GM23338 (cell line): Measurements from ENCODE around the gene INTS6. TPM values are rescaled to one million over a fixed set of nuclear protein-coding genes. Genes with fewer than 3 reads are reported as not detected.

Experiments used
- ATAC-seq: fragments of 200-7000 bp; cut with Tn5 transposase; 3 replicates; pipeline ENCODE4 v1.9.1; 2020
- DNase-seq: peaks from one replicate; pipeline ENCODE4 v3.0.0-alpha.2; 2015; ENCODE audit warnings: low spot score
- H2AFZ ChIP-seq: fragments of 200-600 bp; sonication (generic); 2 replicates; pipeline ENCODE4 v1.8.0; 2016; ENCODE audit warnings: antibody characterized with exemption, mild to moderate bottlenecking, moderate library complexity
- H3F3A ChIP-seq: fragments of 200-600 bp; sonication (generic); replicated peaks from 2 replicates; pipeline ENCODE4 v1.8.0; 2017; ENCODE audit warnings: antibody characterized with exemption, mixed run types, low read depth
- H3K27ac ChIP-seq: fragments of 200-600 bp; sonication (generic); 2 replicates; pipeline ENCODE4 v1.6.1; 2016; ENCODE audit warnings: low read depth
- H3K27me3 ChIP-seq: fragments of 200-600 bp; sonication (generic); 2 replicates; pipeline ENCODE4 v1.8.0; 2016; ENCODE audit warnings: mild to moderate bottlenecking, mixed run types, moderate library complexity; ENCODE audit not compliant: insufficient read depth
- H3K36me3 ChIP-seq: fragments of 200-600 bp; sonication (generic); 2 replicates; pipeline ENCODE4 v1.8.0; 2016; ENCODE audit warnings: mild to moderate bottlenecking; ENCODE audit not compliant: insufficient read depth
- H3K4me1 ChIP-seq: fragments of 200-600 bp; sonication (generic); 2 replicates; pipeline ENCODE4 v1.8.0; 2016; ENCODE audit warnings: mild to moderate bottlenecking, moderate library complexity; ENCODE audit not compliant: insufficient read depth
- H3K4me2 ChIP-seq: fragments of 200-600 bp; sonication (generic); 2 replicates; pipeline ENCODE4 v1.7.1; 2017; ENCODE audit warnings: mixed run types
- H3K4me3 ChIP-seq: fragments of 200-600 bp; sonication (generic); 2 replicates; pipeline ENCODE4 v1.6.1; 2016; ENCODE audit warnings: mixed run types
- H3K79me2 ChIP-seq: fragments of 200-600 bp; sonication (generic); replicated peaks from 2 replicates; pipeline ENCODE4 v1.8.0; 2017; ENCODE audit warnings: mild to moderate bottlenecking; ENCODE audit not compliant: insufficient read depth
- H3K9me2 ChIP-seq: fragments of 200-600 bp; sonication (generic); 2 replicates; pipeline ENCODE4 v1.8.0; 2017; ENCODE audit not compliant: insufficient read depth
- H4K20me1 ChIP-seq: fragments of 200-600 bp; sonication (generic); replicated peaks from 2 replicates; pipeline ENCODE4 v1.8.0; 2017; ENCODE audit warnings: mild to moderate bottlenecking; ENCODE audit not compliant: insufficient read depth
- H3K27ac Mint-ChIP-seq: 2 replicates; pipeline ENCODE4 v1.8.0; 2020; ENCODE audit warnings: inconsistent platforms, mild to moderate bottlenecking, moderate library complexity, mixed read lengths
- H3K27me3 Mint-ChIP-seq: 3 replicates; pipeline ENCODE4 v1.8.0; 2022; ENCODE audit warnings: low read depth, mild to moderate bottlenecking, moderate library complexity, mixed read lengths, inconsistent platforms; ENCODE audit not compliant: insufficient read depth, poor library complexity
- H3K36me3 Mint-ChIP-seq: 3 replicates; pipeline ENCODE4 v1.8.0; 2021; ENCODE audit warnings: low read depth, mild to moderate bottlenecking, inconsistent platforms, moderate library complexity, mixed read lengths
- H3K4me1 Mint-ChIP-seq: 3 replicates; pipeline ENCODE4 v1.8.0; 2020; ENCODE audit warnings: mild to moderate bottlenecking, inconsistent platforms, mixed read lengths
- H3K4me3 Mint-ChIP-seq: 3 replicates; pipeline ENCODE4 v1.8.0; 2021; ENCODE audit warnings: moderate library complexity, mild to moderate bottlenecking, inconsistent platforms, mixed read lengths
- H3K9me3 Mint-ChIP-seq: 3 replicates; pipeline ENCODE4 v1.8.0; 2020; ENCODE audit warnings: moderate library complexity, mild to moderate bottlenecking, inconsistent platforms, mixed read lengths
- JUNB ChIP-seq: IDR thresholded peaks from one replicate; pipeline ENCODE4 v1.6.1; 2016; ENCODE audit warnings: antibody characterized with exemption; ENCODE audit not compliant: unreplicated experiment
- POLR2AphosphoS5 ChIP-seq: IDR thresholded peaks from 2 replicates; pipeline ENCODE4 v1.6.1; 2016; ENCODE audit warnings: antibody characterized with exemption, low read depth
- ZNF114 ChIP-seq: fragments of 250-450 bp; sonication (Bioruptor Pico); IDR thresholded peaks from 2 replicates; pipeline ENCODE4 v1.5.0; 2020; ENCODE audit warnings: mild to moderate bottlenecking, moderate library complexity
- ZNF462 ChIP-seq: fragments of 250-450 bp; sonication (Bioruptor Pico); IDR thresholded peaks from 2 replicates; pipeline ENCODE4 v1.5.0; 2020; ENCODE audit warnings: mild to moderate bottlenecking, moderate library complexity
- polyA plus RNA-seq: library from polyadenylated mRNA; unstranded; fragments of >200 nt; fragmentation: Nextera tagmentation; extraction: Ambion mirVana; gene quantifications from 2 replicates; pipeline ENCODE4 v1.2.1, GENCODE V29; 2016
- total RNA-seq: library from RNA; depleted of rRNA; stranded (reverse); fragments of >200 nt; shearing (Covaris generic); gene quantifications from 2 replicates; pipeline ENCODE4 v1.2.3, GENCODE V29; 2014

The INTS6 gene
- total and polyA plus RNA-seq, 2 experiments from 2014 or later, result 24.8 to 38.6 TPM

DNA sequence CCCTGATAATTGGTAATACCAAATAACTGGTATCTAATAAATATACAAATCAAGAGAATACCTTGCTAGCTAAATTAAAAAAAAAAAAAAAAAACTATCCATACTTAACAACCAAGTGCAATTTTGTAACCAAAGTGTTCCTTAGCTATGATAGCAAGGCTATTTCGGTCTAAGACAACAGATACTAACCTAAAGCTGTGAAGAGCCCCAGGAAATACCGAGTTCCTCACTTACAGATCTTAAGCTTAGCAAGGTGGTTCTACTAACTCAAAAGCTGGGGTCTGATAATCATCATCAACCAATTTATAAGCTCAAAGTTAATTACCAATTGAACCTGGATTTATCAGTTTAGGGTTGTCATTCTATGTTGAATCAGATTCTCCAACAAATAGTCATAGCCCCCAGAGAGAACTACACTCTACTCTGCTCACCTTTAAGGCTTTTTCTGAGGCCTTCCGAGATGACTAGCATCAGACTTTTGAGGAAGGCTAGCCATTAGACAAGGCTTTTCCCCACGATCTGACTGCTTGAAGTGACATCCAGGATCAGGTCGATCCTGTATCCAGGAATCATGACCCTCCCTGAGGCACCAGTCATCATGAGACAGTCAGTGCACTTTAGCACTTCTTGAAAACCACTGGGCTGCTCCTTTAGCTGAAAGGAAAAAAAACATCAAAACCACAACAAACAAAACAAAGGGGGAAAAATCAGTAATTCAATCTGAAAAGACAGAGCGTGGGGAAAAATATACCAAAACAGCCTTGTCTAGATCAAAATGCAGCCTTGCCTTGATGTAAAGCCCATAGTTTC, 31.9 kb downstream of the INTS6 start (continued):
- TF ChIP-seq ZNF462 (CRISPR knock-in tag) (no peak), JUNB (no peak)

- Mint-ChIP-seq H3K27me3 (peaks cover 7% of the 10 kb centered on the region), H3K36me3 (peaks cover 54% of the 10 kb centered on the region), H3K27ac (no peak overlapping the region), H3K4me1 (peaks cover 27% of the 10 kb centered on the region), H3K4me3 (no peak overlapping the region), H3K9me3 (peaks cover 23% of the 10 kb centered on the region)
- no peak overlapping the region for H3K27ac ChIP-seq
- no peaks in the 10 kb centered on the region for H3K9me2 ChIP-seq
- H3K4me2 ChIP-seq, result no peak overlapping the region
- DNase-seq, result no peak
- no peaks in the 10 kb centered on the region for H3K27me3 ChIP-seq
- H4K20me1 ChIP-seq, result no peaks in the 10 kb centered on the region
- no peak overlapping the region for H2AFZ ChIP-seq
- no peak for ATAC-seq
- no peak overlapping the region for H3K4me3 ChIP-seq
- H3K4me1 ChIP-seq, result peaks cover 25% of the 10 kb centered on the region
- H3K36me3 ChIP-seq, result peaks cover 10% of the 10 kb centered on the region; the same call in 1 of the 2 replicates
- H3K79me2 ChIP-seq, result peaks cover 99% of the 10 kb centered on the region
- no peaks in the 10 kb centered on the region for H3F3A ChIP-seq
- TF ChIP-seq ZNF114 (CRISPR knock-in tag), result no peak
- TF ChIP-seq ZNF462 (CRISPR knock-in tag), result no peak
- TF ChIP-seq JUNB, result no peak
- no peak for TF ChIP-seq POLR2AphosphoS5
Observed at GRCh38 chr13:51419001-51419636, 33.7 kb downstream of the INTS6 start.
